GM12878 (cell line): ENCODE data around the gene NAALADL1. TPM values are rescaled to one million over a fixed set of nuclear protein-coding genes. Genes with fewer than 3 reads are reported as not detected.

Experiments
- ATAC-seq: fragments of 200-7000 bp; cut with Tn5 transposase; 3 replicates; pipeline ENCODE4 v1.9.1; 2020; ENCODE audit warnings: mild to moderate bottlenecking, moderate library complexity
- BruUV-seq: library from RNA; stranded (reverse); fragments of 400-500 nt; replicated peaks from 2 replicates; lab custom pipeline; 2021; lab: Mats Ljungman, UMichigan
- CTCF ChIA-PET: fragments of 300-600 bp; sonication (Branson Sonifier 250); formaldehyde crosslinking; extraction: SDS; loops from one replicate; lab custom pipeline; 2021; ENCODE audit warnings: inconsistent platforms; lab: Yijun Ruan, JAX
- POLR2A ChIA-PET: fragments of 350-600 bp; formaldehyde crosslinking; extraction: SDS; loops from one replicate; lab custom pipeline; 2021; ENCODE audit warnings: inconsistent platforms; lab: Charles Lee
- RAD21 ChIA-PET: fragments of 300-600 bp; sonication (Branson Sonifier 250); formaldehyde crosslinking; loops from one replicate; lab custom pipeline; 2023; ENCODE audit warnings: antibody characterized with exemption; ENCODE audit not compliant: unreplicated experiment; lab: Charles Lee
- SMC1A ChIA-PET: fragments of 300-600 bp; sonication (Branson Sonifier 250); formaldehyde crosslinking; loops from one replicate; lab custom pipeline; 2023; ENCODE audit not compliant: unreplicated experiment, uncharacterized antibody; lab: Charles Lee
- DNase-seq: peaks from one replicate; pipeline ENCODE4 v3.0.0-alpha.2; 2011; ENCODE audit warnings: low read depth, low spot score
- FAIRE-seq: peaks from 3 replicates; lab custom pipeline; 2011; peaks lifted over from hg19 to GRCh38; lab: Jason Lieb, UNC
- H2AFZ ChIP-seq: 2 replicates; pipeline ENCODE4 v1.6.0; 2011; ENCODE audit warnings: low read depth, low read length, control low read depth; ENCODE audit not compliant: control insufficient read depth
- H3K27ac ChIP-seq: 2 replicates; pipeline ENCODE4 v1.5.1; 2011; ENCODE audit warnings: control low read depth; ENCODE audit not compliant: control insufficient read depth, insufficient read depth
- H3K27me3 ChIP-seq, 2 experiments: replicated peaks in 1 of 2; 2 replicates each; pipeline versions ENCODE4 v1.6.0 to v1.6.1; 2011; ENCODE audit warnings: low read length in 1 of 2; ENCODE audit not compliant: control insufficient read depth in 2 of 2, insufficient read depth in 2 of 2
- H3K36me3 ChIP-seq, 2 experiments: 2 replicates each; pipeline ENCODE4 v1.5.1; 2011; ENCODE audit warnings: low read length in 1 of 2; ENCODE audit not compliant: control insufficient read depth in 2 of 2, insufficient read depth in 2 of 2
- H3K4me1 ChIP-seq: 2 replicates; pipeline ENCODE4 v1.6.1; 2011; ENCODE audit warnings: mild to moderate bottlenecking, low read length, moderate library complexity, mixed read lengths; ENCODE audit not compliant: control insufficient read depth, insufficient read depth
- H3K4me2 ChIP-seq: 2 replicates; pipeline ENCODE4 v1.6.0; 2011; ENCODE audit warnings: control low read depth; ENCODE audit not compliant: control insufficient read depth, insufficient read depth
- H3K4me3 ChIP-seq: fragments of 200-600 bp; sonication (generic); 2 replicates; pipeline ENCODE4 v1.5.1; 2016
- H3K79me2 ChIP-seq: 2 replicates; pipeline ENCODE4 v1.6.0; 2011; ENCODE audit warnings: low read length; ENCODE audit not compliant: control insufficient read depth, insufficient read depth
- H3K9ac ChIP-seq: 2 replicates; pipeline ENCODE4 v1.8.0; 2011; ENCODE audit warnings: low read length, control low read depth, mixed read lengths; ENCODE audit not compliant: control insufficient read depth, insufficient read depth
- H3K9me3 ChIP-seq: replicated peaks from 3 replicates; pipeline ENCODE4 v1.5.1; 2011; ENCODE audit warnings: mild to moderate bottlenecking, low read length; ENCODE audit not compliant: control insufficient read depth, insufficient read depth
- H4K20me1 ChIP-seq: 2 replicates; pipeline ENCODE4 v1.6.0; 2011; ENCODE audit not compliant: control insufficient read depth, insufficient read depth
- BACH1 ChIP-seq: fragments of 450-650 bp; IDR thresholded peaks from 2 replicates; pipeline ENCODE4 v1.6.1; 2017; ENCODE audit warnings: mild to moderate bottlenecking, borderline replicate concordance
- BCL11A ChIP-seq: IDR thresholded peaks from 2 replicates; pipeline ENCODE4 v1.6.1; 2011; ENCODE audit warnings: low read depth, low read length
- BHLHE40 ChIP-seq, 2 experiments: fragments of 450-650 bp in 1 of 2; IDR thresholded peaks; 2 replicates each; pipeline ENCODE4 v1.6.1; 2011 to 2017; ENCODE audit warnings: low read depth in 2 of 2, borderline replicate concordance in 1 of 2, improper control_type of control experiment in 1 of 2, low read length in 1 of 2, mild to moderate bottlenecking in 1 of 2
- EED ChIP-seq: sonication (generic); IDR thresholded peaks from 2 replicates; pipeline ENCODE4 v1.6.1; 2016; ENCODE audit warnings: antibody characterized with exemption, low read depth
- MYC ChIP-seq: IDR thresholded peaks from 2 replicates; pipeline ENCODE4 v1.6.1; 2011; ENCODE audit warnings: mild to moderate bottlenecking, low read length, moderate library complexity, inconsistent platforms; ENCODE audit not compliant: insufficient read depth, insufficient replicate concordance, insufficient read length, severe bottlenecking
- NRF1 ChIP-seq: conservative IDR thresholded peaks from 2 replicates; pipeline ENCODE4 v1.6.1; 2011; ENCODE audit warnings: mild to moderate bottlenecking, low read depth, low read length, improper control_type of control experiment
- PKNOX1 ChIP-seq: fragments of 450-650 bp; IDR thresholded peaks from 2 replicates; pipeline ENCODE4 v1.6.1; 2016; ENCODE audit warnings: mild to moderate bottlenecking
- SIX5 ChIP-seq: IDR thresholded peaks from 2 replicates; pipeline ENCODE4 v1.6.1; 2011; ENCODE audit warnings: mild to moderate bottlenecking, low read depth, low read length, moderate library complexity; ENCODE audit not compliant: severe bottlenecking
- SREBF1 ChIP-seq: IDR thresholded peaks from 2 replicates; pipeline ENCODE4 v1.6.1; 2012; ENCODE audit warnings: mild to moderate bottlenecking, low read length
- TARDBP ChIP-seq: IDR thresholded peaks from 2 replicates; pipeline ENCODE4 v1.6.1; 2016; ENCODE audit warnings: borderline replicate concordance
- ZNF592 ChIP-seq: fragments of 450-650 bp; IDR thresholded peaks from 2 replicates; pipeline ENCODE4 v1.6.1; 2017; ENCODE audit warnings: mild to moderate bottlenecking, moderate library complexity
- WGBS: methylation state at CpG from one replicate; pipeline ENCODE4 v1.1.6; 2016; ENCODE audit warnings: low lambda C conversion rate; ENCODE audit not compliant: insufficient replicate concordance, insufficient coverage; ENCODE audit errors: missing lambda C conversion rate; 5-methylcytosine and 5-hydroxymethylcytosine counted together
- in situ Hi-C: fragments of 300-500 bp; cut with MboI; formaldehyde crosslinking; loops from 9 replicates; pipeline ENCODE4 v1.14.3; 2018; ENCODE audit warnings: mixed read lengths
- intact Hi-C: fragments of 100-400 bp; cut with micrococcal nuclease; formaldehyde crosslinking; loops from one replicate; pipeline ENCODE4 v1.14.2; 2022; ENCODE audit not compliant: unreplicated experiment
- polyA plus RNA-seq, 11 experiments: library from polyadenylated mRNA; depleted of rRNA in 4 of 11; unstranded in 6 of 11; stranded (reverse) in 5 of 11; fragments of >200 nt; fragmentation: Nextera tagmentation in 4 of 11; fragmentation: Illumina TruSeq in 1 of 11; extraction: Ambion mirVana in 4 of 11; extraction: Trizol in 1 of 11; gene quantifications; 1 replicate in 1 of 11; 2 replicates in 10 of 11; pipeline versions ENCODE4 v1.2.1 to v1.2.3, GENCODE V29; 2011 to 2016; ENCODE audit warnings: inconsistent platforms in 2 of 11, missing spikeins in 2 of 11, low read depth in 1 of 11
- total RNA-seq, 4 experiments: library from RNA; depleted of rRNA in 3 of 4; stranded (reverse); fragments of >200 nt in 3 of 4; fragmentation: Illumina TruSeq in 1 of 4; extraction: Trizol in 1 of 4; gene quantifications; 2 replicates each; pipeline versions ENCODE4 v1.2.1 to v1.2.3, GENCODE V29; 2013 to 2021

Gene NAALADL1
- total and polyA plus RNA-seq, 10 of the 15 experiments (the other 5 are each of a cell fraction or from before 2014, with no cell fraction given) = 0.77 to 5.5 (median 1.5) TPM

- ChIA-PET RAD21 (no interaction called here), CTCF (interaction anchor here (1.2 to 1.9 kb wide), 3 partner anchors 10 to 76 kb away, joined by 3 to 5 read pairs (median 3); partner anchors contain the start of gene ZNHIT2), POLR2A (no interaction called here), SMC1A (interaction anchor here (2.0 kb wide), 1 partner anchor 91 kb away, joined by 5 read pairs; the partner anchor contains the start of gene ARL2)
- no peak for DNase-seq
- Histone ChIP-seq H3K4me2 (no peak overlapping the region), H3K9ac (no peak overlapping the region), H3K79me2 (no peaks in the 10 kb centered on the region), H3K36me3 (peaks cover 11 to 16% of the 10 kb centered on the region in 2 experiments), H2AFZ (no peak overlapping the region), H3K27me3 (no peaks in the 10 kb centered on the region), H3K4me1 (no peaks in the 10 kb centered on the region), H4K20me1 (no peaks in the 10 kb centered on the region), H3K27ac (no peak overlapping the region), H3K9me3 (no peaks in the 10 kb centered on the region), H3K4me3 (no peak overlapping the region)
- no peak for FAIRE-seq
- ATAC-seq = no peak
- 73% methylated on average over 4 of the region's 4 CpGs for WGBS
- intact Hi-C loops (no loop called here), in situ Hi-C loops (no loop called here)
- no peak for TF ChIP-seq NRF1
- no peak for TF ChIP-seq BCL11A
- no peak for TF ChIP-seq SIX5
- no peak for TF ChIP-seq EED
- TF ChIP-seq BHLHE40 (IDR thresholded peaks at IDR 0.05; ENCODE audit: borderline replicate concordance in 1 of 2, low read depth in 2 of 2, low read length in 1 of 2) = no peak
- TF ChIP-seq ZNF592 = no peak
- TF ChIP-seq SREBF1 = no peak
- TF ChIP-seq PKNOX1 = no peak
- no peak for TF ChIP-seq MYC
- no peak for TF ChIP-seq BACH1
- TF ChIP-seq TARDBP = no peak
- no TSS peak for BruUV-seq
Measured at GRCh38 chr11:65104628-65105027, 46.3 kb upstream of the NAALADL1 start.
